Chondrocyte (in vitro differentiated cells): Measurements from ENCODE around the gene CD200R1L. TPM values are rescaled to one million over a fixed set of nuclear protein-coding genes. Genes with fewer than 3 reads are reported as not detected.

Experiments
- DNase-seq: peaks from one replicate; pipeline ENCODE4 v3.0.0; 2021; ENCODE audit warnings: mixed read lengths, low spot score
- H3K27ac Mint-ChIP-seq: one replicate; pipeline ENCODE4 v1.8.0; 2021; ENCODE audit warnings: mild to moderate bottlenecking, moderate library complexity, mixed read lengths; ENCODE audit not compliant: unreplicated experiment
- H3K27me3 Mint-ChIP-seq: 2 replicates; pipeline ENCODE4 v1.8.0; 2021; ENCODE audit warnings: low read depth, mixed read lengths
- H3K36me3 Mint-ChIP-seq: 2 replicates; pipeline ENCODE4 v1.8.0; 2021; ENCODE audit warnings: low read depth, mixed read lengths
- H3K4me1 Mint-ChIP-seq: 2 replicates; pipeline ENCODE4 v1.8.0; 2021; ENCODE audit warnings: low read depth, mild to moderate bottlenecking, mixed read lengths
- H3K4me3 Mint-ChIP-seq: one replicate; pipeline ENCODE4 v1.8.0; 2021; ENCODE audit warnings: mild to moderate bottlenecking, moderate library complexity, mixed read lengths; ENCODE audit not compliant: unreplicated experiment
- H3K9me3 Mint-ChIP-seq: 2 replicates; pipeline ENCODE4 v1.8.0; 2021; ENCODE audit warnings: low read depth, mixed read lengths
- total RNA-seq: library from RNA; stranded (reverse); gene quantifications from 3 replicates; pipeline ENCODE4 v1.2.1, GENCODE V29; 2021
- TF ChIP-seq, protein P1 (sequence below): fragments of 200-600 bp; sonication (generic); IDR thresholded peaks from 2 replicates; pipeline ENCODE4 v1.5.0; 2021; ENCODE audit warnings: antibody characterized with exemption, mild to moderate bottlenecking, moderate library complexity

CD200R1L gene
- total RNA-seq, 1 donor from 2014 or later = not detected

DNA sequence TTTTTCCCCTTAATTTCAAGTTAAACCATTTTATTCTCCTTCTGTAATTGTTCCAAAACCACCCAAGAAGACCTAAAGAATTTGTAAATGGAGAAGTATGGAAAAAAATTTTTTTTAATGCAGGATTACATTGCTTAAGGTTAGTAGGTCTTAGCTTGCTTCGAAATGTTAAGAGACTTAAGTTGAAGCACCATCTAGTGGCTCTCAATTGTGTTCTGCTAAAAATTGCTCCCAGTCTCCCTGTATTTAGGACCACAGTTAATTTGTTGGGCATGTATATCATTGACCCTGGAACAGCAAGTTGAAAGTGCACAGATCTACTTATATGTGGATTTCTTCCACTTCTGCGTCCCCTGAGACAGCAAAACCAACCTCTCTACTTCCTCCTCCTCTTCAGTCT is 32.4 kb downstream of the CD200R1L start:
- Mint-ChIP-seq H3K27ac (peak overlapping the region; percentile 67), H3K36me3 (no peaks in the 10 kb centered on the region), H3K27me3 (no peaks in the 10 kb centered on the region), H3K4me1 (peaks cover 43% of the 10 kb centered on the region), H3K9me3 (no peaks in the 10 kb centered on the region), H3K4me3 (no peak overlapping the region)
- no peak for DNase-seq
- TF ChIP-seq, protein P1, sequence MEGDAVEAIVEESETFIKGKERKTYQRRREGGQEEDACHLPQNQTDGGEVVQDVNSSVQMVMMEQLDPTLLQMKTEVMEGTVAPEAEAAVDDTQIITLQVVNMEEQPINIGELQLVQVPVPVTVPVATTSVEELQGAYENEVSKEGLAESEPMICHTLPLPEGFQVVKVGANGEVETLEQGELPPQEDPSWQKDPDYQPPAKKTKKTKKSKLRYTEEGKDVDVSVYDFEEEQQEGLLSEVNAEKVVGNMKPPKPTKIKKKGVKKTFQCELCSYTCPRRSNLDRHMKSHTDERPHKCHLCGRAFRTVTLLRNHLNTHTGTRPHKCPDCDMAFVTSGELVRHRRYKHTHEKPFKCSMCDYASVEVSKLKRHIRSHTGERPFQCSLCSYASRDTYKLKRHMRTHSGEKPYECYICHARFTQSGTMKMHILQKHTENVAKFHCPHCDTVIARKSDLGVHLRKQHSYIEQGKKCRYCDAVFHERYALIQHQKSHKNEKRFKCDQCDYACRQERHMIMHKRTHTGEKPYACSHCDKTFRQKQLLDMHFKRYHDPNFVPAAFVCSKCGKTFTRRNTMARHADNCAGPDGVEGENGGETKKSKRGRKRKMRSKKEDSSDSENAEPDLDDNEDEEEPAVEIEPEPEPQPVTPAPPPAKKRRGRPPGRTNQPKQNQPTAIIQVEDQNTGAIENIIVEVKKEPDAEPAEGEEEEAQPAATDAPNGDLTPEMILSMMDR = peak; percentile 90

DNA sequence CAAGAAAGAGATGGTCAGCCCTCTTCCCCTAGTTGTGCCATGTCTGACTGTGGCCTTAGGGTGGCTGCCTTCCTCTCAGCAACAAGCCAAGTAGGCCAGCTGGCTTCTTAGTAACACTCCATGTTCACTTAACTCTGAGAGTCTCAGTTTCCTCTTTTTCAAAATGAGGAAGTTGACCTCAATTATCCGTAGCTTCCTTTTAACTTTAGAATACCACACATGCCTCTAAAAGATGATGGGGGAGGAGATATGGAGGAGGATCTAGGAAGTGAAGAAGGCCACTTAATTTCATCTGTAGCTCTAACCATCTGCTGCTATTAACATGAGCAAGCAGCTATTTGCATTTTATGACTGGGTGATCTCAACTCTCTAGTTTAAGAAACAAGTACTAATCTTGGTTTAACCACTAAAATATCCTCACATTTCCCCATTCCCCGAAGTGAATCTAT is 32.9 kb downstream of the CD200R1L start:
- Mint-ChIP-seq H3K4me3 (no peak overlapping the region), H3K4me1 (peaks cover 43% of the 10 kb centered on the region), H3K36me3 (no peaks in the 10 kb centered on the region), H3K27me3 (no peaks in the 10 kb centered on the region), H3K9me3 (no peaks in the 10 kb centered on the region), H3K27ac (peak overlapping the region; percentile 67)
- DNase-seq = no peak
- TF ChIP-seq, protein P1 = no peak

DNA sequence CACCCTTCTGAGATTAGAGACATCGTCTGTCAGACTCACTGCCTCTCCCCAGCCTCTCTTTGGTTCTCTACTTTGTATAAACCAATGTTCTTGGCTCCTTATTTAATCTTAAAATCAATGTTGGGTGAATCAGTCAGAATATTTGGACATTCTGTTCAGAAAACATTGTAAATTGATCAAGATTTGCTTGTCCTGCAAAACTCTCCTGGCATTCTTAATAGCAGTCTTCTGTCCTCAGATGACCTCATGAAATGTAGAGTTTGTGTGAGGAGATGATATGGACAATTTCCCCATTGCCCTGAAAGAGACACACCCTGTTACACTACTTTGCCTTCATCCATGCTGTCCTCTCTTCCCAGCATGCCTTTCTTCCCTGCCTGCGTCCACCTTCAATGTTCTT is 33.6 kb downstream of the CD200R1L start:
- Mint-ChIP-seq H3K9me3 (no peaks in the 10 kb centered on the region), H3K4me1 (peaks cover 43% of the 10 kb centered on the region), H3K27me3 (no peaks in the 10 kb centered on the region), H3K4me3 (no peak overlapping the region), H3K36me3 (no peaks in the 10 kb centered on the region), H3K27ac (no peak overlapping the region)
- TF ChIP-seq, protein P1 = no peak
- no peak for DNase-seq

DNA sequence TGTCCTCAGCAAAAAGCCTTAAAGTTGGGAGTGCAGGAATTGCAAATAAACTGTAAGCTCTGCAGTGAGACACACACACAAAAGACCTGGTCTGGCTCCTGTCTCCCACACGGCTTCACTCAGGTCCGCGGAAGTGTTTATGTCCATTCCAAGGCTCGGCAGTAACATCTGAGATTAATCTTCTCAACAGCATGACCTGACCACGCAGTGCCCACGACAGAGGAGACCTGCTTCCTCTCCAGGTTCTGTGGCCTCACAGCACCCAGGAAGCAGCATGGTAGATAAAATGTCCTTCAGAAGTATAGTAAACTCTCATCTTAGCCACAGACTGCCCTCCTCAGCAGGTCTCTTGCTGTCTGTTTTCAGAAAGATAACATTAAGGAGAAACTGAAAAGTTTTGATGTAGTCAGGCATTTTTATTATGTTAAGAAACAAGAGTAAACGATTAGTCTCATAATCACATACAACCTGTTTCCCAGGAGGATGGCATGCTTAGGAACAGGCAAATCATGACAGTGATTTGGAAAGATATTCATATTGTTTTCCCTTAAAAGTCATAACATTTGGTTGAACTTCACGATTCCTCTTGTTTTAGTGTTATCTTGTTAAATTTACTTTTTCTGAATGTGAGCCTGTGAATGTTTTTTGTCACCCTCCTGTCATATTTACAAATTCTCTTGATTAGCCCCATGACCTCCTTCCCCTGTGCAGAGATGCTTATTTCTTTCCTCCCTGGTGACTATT is 34.6 kb downstream of the CD200R1L start:
- Mint-ChIP-seq H3K4me1 (peaks cover 43% of the 10 kb centered on the region), H3K27ac (peak overlapping the region; percentile 39), H3K9me3 (no peaks in the 10 kb centered on the region), H3K27me3 (no peaks in the 10 kb centered on the region), H3K36me3 (no peaks in the 10 kb centered on the region), H3K4me3 (no peak overlapping the region)
- TF ChIP-seq, protein P1 = no peak
- DNase-seq = no peak

DNA sequence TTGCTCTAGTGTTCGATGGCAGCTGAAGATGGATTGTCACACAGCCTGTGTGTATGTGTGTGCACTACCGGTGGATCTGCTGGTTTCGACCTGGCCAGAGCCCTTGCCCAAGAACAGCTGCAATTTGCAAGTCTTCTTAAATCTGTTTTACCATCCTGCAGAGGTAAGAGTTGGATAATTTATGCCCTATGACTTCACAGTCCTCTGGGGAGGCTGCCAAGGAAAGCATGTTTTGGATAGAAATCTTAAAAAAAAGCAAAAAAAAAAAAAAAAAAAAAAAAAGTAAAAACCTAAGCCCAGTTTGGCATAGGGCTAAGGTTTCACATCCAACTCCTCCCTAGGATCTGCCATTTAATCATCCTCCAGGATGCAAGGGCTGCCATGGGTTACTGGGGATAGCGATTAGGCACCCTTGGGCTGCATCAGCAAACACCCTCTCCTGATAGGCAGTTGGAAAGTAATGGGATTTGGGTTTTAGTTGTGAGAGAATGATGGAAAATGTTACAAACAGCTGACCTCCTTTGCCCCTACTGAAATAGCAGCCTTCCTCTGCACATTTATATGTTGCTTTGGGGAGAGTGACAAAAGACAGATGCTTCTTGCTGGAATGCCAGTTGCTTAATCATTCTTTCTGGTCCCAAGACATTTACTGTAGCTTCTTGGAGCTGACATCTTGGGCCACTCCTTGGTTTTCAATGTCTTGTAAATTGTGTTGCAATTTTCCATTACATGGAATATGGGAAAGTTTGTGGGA is 35.4 kb downstream of the CD200R1L start:
- no peak overlapping the region for H3K4me3 Mint-ChIP-seq
- DNase-seq = no peak
- no peaks in the 10 kb centered on the region for H3K9me3 Mint-ChIP-seq
- no peaks in the 10 kb centered on the region for H3K36me3 Mint-ChIP-seq
- H3K27me3 Mint-ChIP-seq = no peaks in the 10 kb centered on the region
- H3K27ac Mint-ChIP-seq = peak overlapping the region; percentile 39
- H3K4me1 Mint-ChIP-seq = peaks cover 43% of the 10 kb centered on the region
- TF ChIP-seq, protein P1 = no peak
